ENCODE data around the gene CDC16.

GRCh38 chr13:114319441-114319913 is 84.8 kb downstream of the CDC16 start:
- TF ChIP-seq, protein P1, sequence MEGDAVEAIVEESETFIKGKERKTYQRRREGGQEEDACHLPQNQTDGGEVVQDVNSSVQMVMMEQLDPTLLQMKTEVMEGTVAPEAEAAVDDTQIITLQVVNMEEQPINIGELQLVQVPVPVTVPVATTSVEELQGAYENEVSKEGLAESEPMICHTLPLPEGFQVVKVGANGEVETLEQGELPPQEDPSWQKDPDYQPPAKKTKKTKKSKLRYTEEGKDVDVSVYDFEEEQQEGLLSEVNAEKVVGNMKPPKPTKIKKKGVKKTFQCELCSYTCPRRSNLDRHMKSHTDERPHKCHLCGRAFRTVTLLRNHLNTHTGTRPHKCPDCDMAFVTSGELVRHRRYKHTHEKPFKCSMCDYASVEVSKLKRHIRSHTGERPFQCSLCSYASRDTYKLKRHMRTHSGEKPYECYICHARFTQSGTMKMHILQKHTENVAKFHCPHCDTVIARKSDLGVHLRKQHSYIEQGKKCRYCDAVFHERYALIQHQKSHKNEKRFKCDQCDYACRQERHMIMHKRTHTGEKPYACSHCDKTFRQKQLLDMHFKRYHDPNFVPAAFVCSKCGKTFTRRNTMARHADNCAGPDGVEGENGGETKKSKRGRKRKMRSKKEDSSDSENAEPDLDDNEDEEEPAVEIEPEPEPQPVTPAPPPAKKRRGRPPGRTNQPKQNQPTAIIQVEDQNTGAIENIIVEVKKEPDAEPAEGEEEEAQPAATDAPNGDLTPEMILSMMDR (IDR thresholded peaks at IDR 0.05; ENCODE audit: insufficient read depth, low read length), result no peak
- TF ChIP-seq POLR2AphosphoS5 (IDR thresholded peaks at IDR 0.05; ENCODE audit: low read depth) (no peak), GABPA (IDR thresholded peaks at IDR 0.05; ENCODE audit: low read depth) (no peak)
- TF ChIP-seq, protein P2, sequence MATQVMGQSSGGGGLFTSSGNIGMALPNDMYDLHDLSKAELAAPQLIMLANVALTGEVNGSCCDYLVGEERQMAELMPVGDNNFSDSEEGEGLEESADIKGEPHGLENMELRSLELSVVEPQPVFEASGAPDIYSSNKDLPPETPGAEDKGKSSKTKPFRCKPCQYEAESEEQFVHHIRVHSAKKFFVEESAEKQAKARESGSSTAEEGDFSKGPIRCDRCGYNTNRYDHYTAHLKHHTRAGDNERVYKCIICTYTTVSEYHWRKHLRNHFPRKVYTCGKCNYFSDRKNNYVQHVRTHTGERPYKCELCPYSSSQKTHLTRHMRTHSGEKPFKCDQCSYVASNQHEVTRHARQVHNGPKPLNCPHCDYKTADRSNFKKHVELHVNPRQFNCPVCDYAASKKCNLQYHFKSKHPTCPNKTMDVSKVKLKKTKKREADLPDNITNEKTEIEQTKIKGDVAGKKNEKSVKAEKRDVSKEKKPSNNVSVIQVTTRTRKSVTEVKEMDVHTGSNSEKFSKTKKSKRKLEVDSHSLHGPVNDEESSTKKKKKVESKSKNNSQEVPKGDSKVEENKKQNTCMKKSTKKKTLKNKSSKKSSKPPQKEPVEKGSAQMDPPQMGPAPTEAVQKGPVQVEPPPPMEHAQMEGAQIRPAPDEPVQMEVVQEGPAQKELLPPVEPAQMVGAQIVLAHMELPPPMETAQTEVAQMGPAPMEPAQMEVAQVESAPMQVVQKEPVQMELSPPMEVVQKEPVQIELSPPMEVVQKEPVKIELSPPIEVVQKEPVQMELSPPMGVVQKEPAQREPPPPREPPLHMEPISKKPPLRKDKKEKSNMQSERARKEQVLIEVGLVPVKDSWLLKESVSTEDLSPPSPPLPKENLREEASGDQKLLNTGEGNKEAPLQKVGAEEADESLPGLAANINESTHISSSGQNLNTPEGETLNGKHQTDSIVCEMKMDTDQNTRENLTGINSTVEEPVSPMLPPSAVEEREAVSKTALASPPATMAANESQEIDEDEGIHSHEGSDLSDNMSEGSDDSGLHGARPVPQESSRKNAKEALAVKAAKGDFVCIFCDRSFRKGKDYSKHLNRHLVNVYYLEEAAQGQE (IDR thresholded peaks at IDR 0.05; ENCODE audit: insufficient replicate concordance, low read depth), result no peak

Data from HL-60 (cell line).